ENCODE results near the gene ROPN1L. TPM values are rescaled to one million over a fixed set of nuclear protein-coding genes. Genes with fewer than 3 reads are reported as not detected.

The ROPN1L gene
- total and polyA plus RNA-seq, 2 experiments from 2014 or later, result 0.30 TPM; not detected in 1

- Histone ChIP-seq H3K9me3 (ENCODE audit: low read depth) (no peaks in the 10 kb centered on the region), H2AFZ (no peak overlapping the region), H4K20me1 (ENCODE audit: insufficient read depth, poor library complexity, severe bottlenecking) (no peaks in the 10 kb centered on the region), H3K27me3 (no peaks in the 10 kb centered on the region), H3K9me2 (replicated peaks; ENCODE audit: insufficient read depth) (no peaks in the 10 kb centered on the region), H3K27ac (no peak overlapping the region), H3K4me2 (no peak overlapping the region), H3K4me3 (no peak overlapping the region), H3K4me1 (ENCODE audit: insufficient read depth) (peaks cover 5% of the 10 kb centered on the region), H3K79me2 (no peaks in the 10 kb centered on the region), H3K36me3 (replicated peaks; ENCODE audit: insufficient read depth, low read depth) (no peaks in the 10 kb centered on the region)
- no peak for TF ChIP-seq EZH2phosphoT487 (IDR thresholded peaks at IDR 0.05; ENCODE audit: low read depth, severe bottlenecking, unreplicated experiment)
- no peak for TF ChIP-seq CTCF (IDR thresholded peaks at IDR 0.05; ENCODE audit: poor library complexity)
- no peak for TF ChIP-seq EZH2 (IDR thresholded peaks at IDR 0.05; ENCODE audit: borderline replicate concordance)
- DNase-seq (ENCODE audit: low spot score), result no peak
- WGBS (ENCODE audit: low lambda C conversion rate, missing lambda C conversion rate), result 96% methylated on average over 28 of the region's 29 CpGs
Measured at GRCh38 chr5:10486511-10487344, 45.0 kb downstream of the ROPN1L start.

DNA sequence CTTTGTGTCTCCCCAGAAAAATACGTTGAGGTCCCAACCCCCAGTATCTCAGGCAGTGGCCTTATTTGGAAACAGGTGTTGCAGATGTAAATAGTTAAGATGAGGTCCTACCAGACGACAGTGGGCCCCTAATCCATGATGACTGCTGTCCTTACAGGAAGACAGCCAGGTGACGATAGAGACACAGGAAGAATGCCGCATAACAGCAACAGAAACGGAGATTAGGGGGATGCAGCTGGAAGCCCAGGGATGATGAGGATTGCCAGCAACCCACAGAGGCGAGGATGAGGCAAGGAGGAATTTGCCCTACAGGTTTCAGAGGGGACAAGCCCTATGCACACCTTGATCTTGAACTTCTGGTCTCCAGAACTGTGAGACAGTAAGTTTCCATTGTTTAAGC is 46.5 kb downstream of the ROPN1L start:
- Histone ChIP-seq H3K4me2 (no peak overlapping the region), H3K9me2 (replicated peaks; ENCODE audit: insufficient read depth) (no peaks in the 10 kb centered on the region), H3K4me3 (no peak overlapping the region), H3K9me3 (ENCODE audit: low read depth) (no peaks in the 10 kb centered on the region), H3K4me1 (ENCODE audit: insufficient read depth) (no peaks in the 10 kb centered on the region), H4K20me1 (ENCODE audit: insufficient read depth, poor library complexity, severe bottlenecking) (no peaks in the 10 kb centered on the region), H3K79me2 (no peaks in the 10 kb centered on the region), H3K36me3 (replicated peaks; ENCODE audit: insufficient read depth, low read depth) (no peaks in the 10 kb centered on the region), H2AFZ (no peak overlapping the region), H3K27me3 (no peaks in the 10 kb centered on the region), H3K27ac (no peak overlapping the region)
- no peak for DNase-seq (ENCODE audit: low spot score)
- TF ChIP-seq CTCF (IDR thresholded peaks at IDR 0.05; ENCODE audit: poor library complexity), result no peak
- no peak for TF ChIP-seq EZH2 (IDR thresholded peaks at IDR 0.05; ENCODE audit: borderline replicate concordance)
- no peak for TF ChIP-seq EZH2phosphoT487 (IDR thresholded peaks at IDR 0.05; ENCODE audit: low read depth, severe bottlenecking, unreplicated experiment)
- 78% methylated on average over 6 of the region's 6 CpGs for WGBS (ENCODE audit: low lambda C conversion rate, missing lambda C conversion rate)

- Histone ChIP-seq H3K4me3 (no peak overlapping the region), H3K4me2 (no peak overlapping the region), H2AFZ (no peak overlapping the region), H3K4me1 (ENCODE audit: insufficient read depth) (no peaks in the 10 kb centered on the region), H3K9me3 (ENCODE audit: low read depth) (no peaks in the 10 kb centered on the region), H3K27ac (no peak overlapping the region), H3K27me3 (no peaks in the 10 kb centered on the region), H4K20me1 (ENCODE audit: insufficient read depth, poor library complexity, severe bottlenecking) (no peaks in the 10 kb centered on the region), H3K9me2 (replicated peaks; ENCODE audit: insufficient read depth) (no peaks in the 10 kb centered on the region), H3K36me3 (replicated peaks; ENCODE audit: insufficient read depth, low read depth) (no peaks in the 10 kb centered on the region), H3K79me2 (no peaks in the 10 kb centered on the region)
- 83% methylated on average over 8 of the region's 8 CpGs for WGBS (ENCODE audit: low lambda C conversion rate, missing lambda C conversion rate)
- TF ChIP-seq CTCF (IDR thresholded peaks at IDR 0.05; ENCODE audit: poor library complexity), result no peak
- TF ChIP-seq EZH2 (IDR thresholded peaks at IDR 0.05; ENCODE audit: borderline replicate concordance), result no peak
- TF ChIP-seq EZH2phosphoT487 (IDR thresholded peaks at IDR 0.05; ENCODE audit: low read depth, severe bottlenecking, unreplicated experiment), result no peak
- DNase-seq (ENCODE audit: low spot score), result no peak
Measured at GRCh38 chr5:10489810-10490426, 48.2 kb downstream of the ROPN1L start.

Data from hepatocyte (in vitro differentiated cells).